ENCODE data around the gene BNIP3.

BNIP3 gene

DNA sequence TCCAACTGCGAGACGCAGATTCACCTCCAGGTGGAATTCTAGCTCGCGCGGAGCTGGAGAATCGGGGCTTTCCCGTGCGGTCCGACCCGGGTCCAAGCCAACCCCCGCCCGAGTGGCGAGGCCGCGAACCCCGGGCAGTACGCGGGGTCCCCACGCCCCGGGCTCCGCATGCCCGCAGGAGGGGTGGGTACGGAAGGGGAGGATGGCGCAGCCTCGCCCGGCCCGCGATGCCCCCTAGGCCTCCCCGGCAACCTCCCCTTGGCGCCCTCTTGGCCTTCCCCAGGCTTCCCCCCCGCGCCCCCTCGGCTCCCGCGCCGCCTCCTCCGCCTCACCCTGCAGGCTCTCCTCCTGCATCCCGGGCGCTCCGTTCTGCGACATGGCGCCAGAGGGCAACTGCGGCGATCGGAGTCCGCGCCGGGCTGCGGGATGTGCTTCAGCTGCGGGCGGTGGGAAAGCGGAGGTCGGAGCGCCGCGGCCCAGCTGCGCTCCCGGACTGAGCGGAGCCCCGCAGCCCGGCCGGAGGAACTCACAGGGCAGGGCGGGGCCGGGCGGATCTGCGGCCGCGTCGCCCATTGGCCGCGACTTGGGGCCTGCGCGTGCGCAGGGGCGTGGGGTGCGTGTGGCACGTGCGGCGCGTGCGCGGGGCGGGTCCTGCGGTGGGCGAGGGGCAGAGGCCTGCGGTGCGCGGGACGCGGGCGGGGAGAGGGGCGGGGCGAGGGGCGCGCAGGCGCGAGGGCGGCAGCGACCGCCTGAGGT lies at the start of gene BNIP3:
TSS of gene BNIP3 (minus strand) at position 495 of the 756 bp plus-strand sequence. CDS start at position 378, 117 bp downstream.
- DNase-seq, result no peak

- DNase-seq, result no peak
These were observed 49.3 kb upstream of the BNIP3 start for GRCh38 chr10:132030898-132031463.

DNA sequence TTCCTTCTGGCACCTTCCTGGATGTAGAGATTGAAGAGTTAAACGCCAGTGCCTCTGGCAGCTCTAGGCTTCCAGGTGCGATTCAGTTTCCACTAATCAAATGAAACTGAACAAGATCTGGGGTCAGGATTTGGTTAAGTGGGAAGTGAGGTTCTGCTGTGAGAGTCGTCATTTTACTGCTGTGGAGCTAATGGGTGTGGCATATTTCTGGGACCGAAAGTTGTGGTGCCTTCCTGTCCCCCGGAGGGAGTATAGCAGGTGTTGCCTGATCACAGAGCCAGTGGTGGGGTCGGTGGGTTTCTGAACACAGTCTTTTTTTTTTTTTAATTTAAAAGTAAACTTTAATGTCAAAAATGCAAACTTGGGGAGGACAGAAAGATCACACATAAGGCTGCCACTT lies 47.0 kb upstream of the BNIP3 start:
- no peak for DNase-seq

- DNase-seq, result no peak
These were observed 45.8 kb upstream of the BNIP3 start for GRCh38 chr10:132027423-132027983.

DNA sequence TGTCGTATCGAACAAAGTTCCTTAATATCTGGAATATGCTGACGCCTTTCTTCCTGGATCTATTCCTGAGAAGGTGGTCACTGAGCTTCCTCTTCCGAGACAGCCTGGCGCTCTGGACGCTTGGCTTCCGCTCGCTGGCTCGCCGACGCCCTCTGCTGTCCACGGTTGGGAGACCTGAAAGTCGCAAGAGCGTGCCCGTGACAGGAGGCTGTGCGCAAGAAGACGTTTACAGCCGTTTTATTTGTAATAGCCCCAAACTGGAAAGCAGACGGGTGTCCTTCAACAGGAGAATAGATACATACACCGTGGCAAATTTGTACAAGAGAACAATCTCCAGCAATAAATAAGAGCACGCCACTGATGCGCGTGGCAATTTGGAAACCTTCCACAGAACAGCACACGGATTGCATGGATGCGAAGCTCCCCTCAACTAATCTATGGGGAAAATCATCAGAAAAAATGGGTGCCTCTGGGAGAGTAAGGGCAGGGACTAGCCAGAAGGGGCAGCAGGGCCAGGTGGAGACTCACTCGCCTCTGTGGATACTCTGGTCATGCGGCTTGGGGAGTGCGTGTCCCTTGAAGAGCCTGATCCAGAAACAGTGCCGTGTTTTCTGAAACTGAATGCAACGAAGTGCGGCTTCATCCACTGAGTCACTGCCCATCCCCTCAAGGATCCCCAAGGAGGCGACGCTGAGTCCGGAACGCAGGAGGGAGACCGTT lies 41.5 kb upstream of the BNIP3 start:
- peak; percentile 0 for DNase-seq

GRCh38 chr10:132022241-132022640 lies 40.5 kb upstream of the BNIP3 start:
- DNase-seq, result no peak

- no peak for DNase-seq
These were observed 39.9 kb upstream of the BNIP3 start for GRCh38 chr10:132021504-132022143.

DNA sequence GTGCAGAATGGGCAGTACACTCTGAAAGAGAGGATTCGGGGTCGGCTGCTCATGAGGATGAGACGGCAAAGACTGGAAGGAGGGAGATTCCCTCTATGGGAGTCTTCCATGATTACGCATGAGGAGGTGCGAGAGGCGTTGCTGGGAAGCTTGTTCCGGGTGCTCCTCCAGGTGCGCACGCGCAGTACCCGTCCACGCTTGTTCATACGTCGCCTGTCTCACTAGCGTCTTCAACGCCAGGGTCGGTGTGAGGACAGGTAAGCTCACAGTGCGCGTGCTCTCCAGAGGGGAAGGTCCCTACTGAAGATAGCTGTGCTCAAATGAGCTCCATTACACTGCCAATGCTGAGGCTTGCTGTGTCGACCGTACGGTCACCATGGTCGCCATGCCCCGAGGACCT lies 39.3 kb upstream of the BNIP3 start:
- DNase-seq, result no peak

GRCh38 chr10:132020456-132020855 lies 38.7 kb upstream of the BNIP3 start:
- no peak for DNase-seq

DNA sequence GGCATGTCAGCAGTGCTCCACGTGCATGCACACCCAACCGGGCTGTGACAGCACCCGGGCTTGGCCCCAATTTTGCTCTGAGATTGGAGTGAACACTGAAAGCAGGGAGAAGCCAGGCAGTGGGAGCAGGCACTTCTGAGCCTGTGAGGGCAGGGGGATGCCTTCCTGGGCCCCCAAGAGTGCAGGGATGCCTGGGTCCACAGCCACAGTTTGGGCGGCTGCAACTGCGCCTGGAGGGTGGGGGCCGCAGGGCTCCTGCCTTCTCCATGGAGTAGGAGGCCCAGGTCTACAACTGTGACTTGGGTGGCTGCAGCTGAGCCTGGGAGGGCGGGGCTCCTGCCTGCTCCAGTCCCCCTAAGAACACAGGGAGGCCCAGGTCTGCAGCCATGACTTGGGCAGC lies 37.6 kb upstream of the BNIP3 start:
- no peak for DNase-seq

DNA sequence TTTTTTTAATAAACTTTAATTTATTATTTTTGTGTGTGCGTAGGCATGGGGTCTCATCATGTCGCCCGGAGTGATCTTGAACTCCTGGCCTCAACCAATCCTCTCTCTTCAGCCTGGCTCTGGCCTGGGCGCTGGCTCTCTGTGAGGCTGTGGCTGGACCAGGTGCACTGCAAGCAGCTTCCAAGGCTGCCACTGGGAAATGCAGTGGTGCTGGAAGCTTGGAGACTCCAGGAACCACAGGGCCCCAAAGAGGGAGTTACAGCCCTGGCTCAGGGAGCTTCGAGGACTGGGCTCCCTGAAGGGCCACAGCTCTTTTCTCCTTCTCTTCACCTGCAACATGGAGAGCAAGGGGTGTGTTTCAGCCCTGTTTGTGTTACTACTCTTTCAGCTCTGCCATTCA lies 36.7 kb upstream of the BNIP3 start:
- DNase-seq, result no peak

DNA sequence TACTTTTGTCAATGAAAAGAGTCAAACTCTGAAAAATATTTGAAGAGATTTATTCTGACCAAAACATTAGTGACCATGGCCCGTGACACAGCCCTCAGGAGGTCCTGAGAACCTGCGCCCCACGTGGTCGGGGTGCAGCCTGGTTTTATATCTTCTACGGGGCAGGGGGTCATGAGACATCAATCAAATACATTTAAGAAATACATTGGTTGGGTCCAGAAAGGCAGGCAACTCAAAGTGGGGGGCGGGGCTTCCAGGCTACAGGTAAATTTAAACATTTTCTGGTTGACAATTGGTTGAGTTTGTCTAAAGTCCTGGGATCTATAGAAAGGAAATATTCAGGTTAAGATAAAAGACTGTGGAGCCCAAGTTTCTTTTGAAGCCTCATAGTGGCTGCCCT lies 34.8 kb upstream of the BNIP3 start:
- no peak for DNase-seq

GRCh38 chr10:132011445-132011844 lies 29.7 kb upstream of the BNIP3 start:
- DNase-seq, result no peak

DNA sequence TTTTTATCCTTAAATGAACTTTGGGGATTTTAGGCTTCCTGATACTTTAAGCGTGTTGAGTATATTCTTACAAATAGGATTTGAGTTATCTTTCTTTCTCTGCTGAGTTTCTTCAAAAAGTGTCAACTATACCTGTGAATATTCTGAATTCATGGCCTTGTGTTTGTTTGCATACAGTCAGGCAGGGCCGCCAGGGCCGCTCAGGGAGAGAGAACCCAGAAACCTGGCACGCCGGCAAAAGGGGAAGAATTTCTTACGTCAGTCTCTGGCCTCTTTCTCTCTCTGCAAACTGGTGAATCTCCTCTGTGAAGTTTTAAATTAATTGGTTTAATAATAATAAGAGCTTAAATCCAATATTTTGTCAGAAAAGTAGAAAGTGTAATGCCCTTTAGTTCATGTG lies 29.3 kb upstream of the BNIP3 start:
- DNase-seq, result no peak

DNA sequence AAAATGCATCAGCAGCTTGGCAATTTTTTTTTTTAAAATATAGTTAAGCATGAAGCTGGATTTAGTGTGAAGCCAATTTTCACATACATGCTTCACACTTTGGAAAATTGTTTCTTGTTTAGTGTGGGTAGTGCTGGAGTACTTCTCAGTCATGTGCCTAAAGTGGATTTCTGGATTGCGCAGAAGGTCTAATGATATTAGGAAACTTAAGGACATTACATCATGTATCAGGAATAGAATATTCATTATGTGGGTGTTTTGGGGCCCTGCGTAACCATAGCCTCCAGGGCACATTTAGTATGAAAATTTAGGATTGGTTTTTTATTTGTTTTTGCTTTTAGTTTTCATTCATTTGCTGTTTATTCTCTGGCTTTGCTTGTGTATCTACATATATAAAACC lies 28.8 kb upstream of the BNIP3 start:
- DNase-seq, result no peak

DNA sequence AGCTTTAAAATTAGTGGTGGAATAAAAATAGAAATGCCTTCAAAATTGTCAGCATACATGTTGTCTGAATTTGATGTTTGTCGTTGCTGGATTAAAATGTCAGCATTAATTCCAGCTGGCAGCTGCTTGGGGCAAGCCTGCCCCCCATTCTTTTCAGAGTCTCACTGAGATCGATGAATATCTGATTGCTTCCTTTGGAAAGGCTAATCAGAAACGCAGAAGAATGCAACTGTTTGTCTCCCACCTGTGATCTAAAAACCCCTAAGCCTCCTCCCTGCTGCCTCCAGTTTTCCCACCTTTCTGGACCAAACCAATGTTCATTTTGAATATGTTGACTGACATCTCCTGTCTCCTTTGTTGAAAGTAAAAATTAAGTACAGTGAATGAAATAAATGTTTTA lies 27.9 kb upstream of the BNIP3 start:
- DNase-seq, result no peak

- DNase-seq, result no peak
These were observed 26.0 kb upstream of the BNIP3 start for GRCh38 chr10:132007681-132008080.

GRCh38 chr10:132006966-132007365 lies 25.2 kb upstream of the BNIP3 start:
- DNase-seq, result no peak

DNA sequence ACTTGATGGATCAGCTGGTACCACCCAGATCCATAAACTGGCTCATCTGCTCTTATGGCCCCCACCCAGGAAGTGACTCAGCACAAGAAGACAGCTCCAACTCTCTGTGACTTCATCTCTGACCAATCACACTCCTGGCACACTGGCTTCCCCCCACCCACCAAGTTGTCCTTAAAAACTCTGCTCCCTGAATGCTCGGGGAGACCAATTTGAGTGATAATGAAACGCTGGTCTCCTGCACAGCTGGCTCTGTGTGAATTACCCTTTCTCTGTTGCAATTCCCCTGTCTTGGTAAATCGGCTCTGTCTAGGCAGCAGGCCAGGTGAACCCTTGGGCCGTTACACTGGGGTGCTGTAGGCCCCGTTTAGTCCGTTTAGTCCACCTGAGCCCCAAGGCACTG lies 23.4 kb upstream of the BNIP3 start:
- DNase-seq, result no peak

- no peak for DNase-seq
These were observed 22.3 kb upstream of the BNIP3 start for GRCh38 chr10:132004052-132004451.

DNA sequence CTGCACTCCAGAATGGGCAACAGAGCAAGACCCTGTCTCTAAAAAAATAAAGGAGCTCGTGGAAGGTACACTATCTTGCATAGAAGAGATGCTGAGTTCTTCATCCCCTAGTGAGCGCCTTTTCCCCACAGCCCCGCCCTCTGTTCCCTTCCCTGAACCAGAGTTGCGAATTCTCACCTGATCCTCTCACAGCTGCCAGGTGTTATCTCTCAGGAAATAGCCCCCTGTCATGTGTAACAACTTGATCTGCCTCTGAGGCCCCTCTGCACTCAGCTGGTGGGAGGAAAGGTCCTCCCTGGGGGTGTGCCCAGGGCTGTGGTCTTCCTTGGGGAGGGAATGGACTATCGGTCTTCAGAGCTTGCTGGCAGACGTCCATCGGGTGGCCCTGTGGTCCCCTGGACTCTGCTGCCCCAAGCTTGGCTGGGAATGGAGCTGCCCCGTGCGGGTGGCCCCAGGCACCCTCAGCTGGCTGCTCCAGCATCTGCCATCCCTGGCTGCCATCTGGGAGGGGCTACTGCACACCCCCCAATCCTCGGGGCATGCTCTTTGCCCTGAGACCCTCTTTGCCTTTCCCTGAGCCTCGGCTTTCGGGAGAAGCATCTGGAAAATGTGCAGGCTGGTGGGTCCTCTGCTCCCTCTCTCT lies 21.7 kb upstream of the BNIP3 start:
- DNase-seq, result no peak

DNA sequence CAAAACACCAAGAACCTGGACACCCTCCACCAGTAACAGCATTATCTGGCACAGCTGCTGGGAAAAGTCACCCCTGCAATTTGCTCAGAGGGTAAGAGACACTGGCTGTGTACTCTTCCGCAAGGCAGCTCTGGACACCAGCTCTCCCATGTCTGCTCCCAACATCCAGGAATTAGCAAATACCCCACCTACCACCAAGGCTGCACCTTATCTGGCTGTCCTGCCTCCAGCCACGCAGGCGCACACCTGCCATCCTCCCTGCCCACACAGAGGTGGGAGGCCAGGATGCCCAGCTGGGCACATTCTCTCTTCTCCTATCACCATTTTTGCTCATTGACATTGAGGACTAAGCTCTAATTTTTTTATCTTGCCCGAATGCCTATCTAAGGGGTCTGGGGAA lies 20.3 kb upstream of the BNIP3 start:
- no peak for DNase-seq
